Spinal cord (tissue), 10 donors: ENCODE data around the gene CD276. TPM values are rescaled to one million over a fixed set of nuclear protein-coding genes. Genes with fewer than 3 reads are reported as not detected.
"Not testable (repeated sequence)": the region's sequence is repeated elsewhere in the genome, so short reads cannot be mapped to it uniquely, and the experiment has no call there.

ENCODE experiments used
- DNase-seq, 6 donors: peaks; one replicate each; pipeline versions ENCODE4 v3.0.0 to v3.0.0-alpha.2; 2013 to 2015; ENCODE audit warnings: low spot score in 6 of 6, low read depth in 4 of 6
- H3K27ac ChIP-seq: one replicate; pipeline ENCODE4 v1.5.1; 2013; ENCODE audit warnings: low read depth, low read length, control low read depth
- H3K27me3 ChIP-seq: one replicate; pipeline ENCODE4 v1.6.1; 2013; ENCODE audit warnings: low read length; ENCODE audit not compliant: control insufficient read depth, insufficient read depth
- H3K36me3 ChIP-seq: one replicate; pipeline ENCODE4 v1.6.1; 2013; ENCODE audit warnings: low read length; ENCODE audit not compliant: control insufficient read depth, insufficient read depth
- H3K4me1 ChIP-seq: one replicate; pipeline ENCODE4 v1.6.1; 2013; ENCODE audit warnings: low read length; ENCODE audit not compliant: control insufficient read depth, insufficient read depth
- H3K4me3 ChIP-seq: one replicate; pipeline ENCODE4 v1.5.1; 2013; ENCODE audit warnings: low read depth, low read length, control low read depth
- H3K9me3 ChIP-seq: one replicate; pipeline ENCODE4 v1.6.1; 2013; ENCODE audit warnings: low read length; ENCODE audit not compliant: control insufficient read depth, insufficient read depth
- WGBS: methylation state at CpG from one replicate; pipeline ENCODE4 v1.1.5; 2013; ENCODE audit warnings: missing lambda C conversion rate; ENCODE audit not compliant: insufficient coverage; 5-methylcytosine and 5-hydroxymethylcytosine counted together
- long read RNA-seq, 4 donors: transcript quantifications; one replicate each; lab custom pipeline, GENCODE V29; 2026
- polyA plus RNA-seq, 2 donors: library from polyadenylated mRNA; unstranded; fragments of 120-200 nt; gene quantifications; one replicate each; pipeline ENCODE4 v1.2.1, GENCODE V29; 2013; ENCODE audit not compliant: insufficient read length in 2 of 2
- total RNA-seq, 2 donors: library from RNA; depleted of rRNA in 1 of 2; stranded (reverse); fragments of 120-200 nt in 1 of 2; fragments of >200 nt in 1 of 2; gene quantifications; one replicate each; pipeline versions ENCODE4 v1.2.3 to v1.2.4, GENCODE V29; 2013 to 2014
- donor health status: healthy.

CD276 gene
- total RNA-seq, result 10 to 100 TPM; 35.7 to 40.9 TPM
- polyA plus RNA-seq, result 100 to 1,000 TPM; 110 to 125 TPM
- long read RNA-seq, donor 1, partial matches to known transcripts, result 27 of 32 reads
- long read RNA-seq, donor 1, other reads (novel, unspliced or antisense), result 0 of 32 reads
- long read RNA-seq, donor 2, partial matches to known transcripts, result 0 of 4 reads
- long read RNA-seq, donor 2, other reads (novel, unspliced or antisense), result 0 of 4 reads
- long read RNA-seq, donor 3, partial matches to known transcripts, result 21 of 25 reads
- long read RNA-seq, donor 3, other reads (novel, unspliced or antisense), result 0 of 25 reads
- long read RNA-seq, donor 4, transcript CD276-202 (10 exons, 3,469 nt), result major isoform, 6 of 7 reads
- long read RNA-seq, donor 4, partial matches to known transcripts, result 0 of 7 reads
- long read RNA-seq, donor 4, other reads (novel, unspliced or antisense), result 0 of 7 reads

GRCh38 chr15:73683777-73684580 is at the start of gene CD276:
CD276 (plus strand) TSS chr15:73684383; CDS start chr15:73699640, 15,257 bp downstream.
- DNase-seq, result peak in 5 of 6 donors; percentile 40 to 84 (median 57)
- Histone ChIP-seq H3K9me3 (no peaks in the 10 kb centered on the region), H3K36me3 (no peaks in the 10 kb centered on the region), H3K27me3 (no peaks in the 10 kb centered on the region), H3K4me3 (peak within 1 kb of the TSS; percentile 78), H3K4me1 (peaks cover 34% of the 10 kb centered on the region), H3K27ac (peak within 1 kb of the TSS; percentile 73)
- 0% methylated on average over 66 of the region's 69 CpGs for WGBS

- H3K27me3 ChIP-seq, result no peaks in the 10 kb centered on the region
- H3K27ac ChIP-seq, result no peak overlapping the region
- peaks cover 9% of the 10 kb centered on the region for H3K4me1 ChIP-seq
- H3K36me3 ChIP-seq, result no peaks in the 10 kb centered on the region
- DNase-seq, result no peak
- H3K4me3 ChIP-seq, result no peak overlapping the region
- H3K9me3 ChIP-seq, result no peaks in the 10 kb centered on the region
- 25% methylated on average over 2 of the region's 2 CpGs for WGBS
These were observed 46.7 kb upstream of the CD276 start for GRCh38 chr15:73637527-73637926.

- no CpG with 5 or more reads among the region's 5 CpGs for WGBS
- not testable (repeated sequence) for H3K9me3 ChIP-seq, H3K4me1 ChIP-seq, DNase-seq, H3K36me3 ChIP-seq, H3K27ac ChIP-seq, H3K27me3 ChIP-seq, H3K4me3 ChIP-seq
These were observed 44.7 kb upstream of the CD276 start for GRCh38 chr15:73639464-73639863.

- Histone ChIP-seq H3K27me3 (no peaks in the 10 kb centered on the region), H3K4me3 (no peak overlapping the region), H3K36me3 (no peaks in the 10 kb centered on the region), H3K4me1 (no peaks in the 10 kb centered on the region), H3K9me3 (no peaks in the 10 kb centered on the region), H3K27ac (no peak overlapping the region)
- WGBS, result 63% methylated on average over 2 of the region's 6 CpGs
- peak in 1 of 6 donors; percentile 4 for DNase-seq
These were observed 36.7 kb upstream of the CD276 start for GRCh38 chr15:73647259-73648013.

GRCh38 chr15:73648014-73648295 is 36.2 kb upstream of the CD276 start:
- Histone ChIP-seq H3K27me3 (no peaks in the 10 kb centered on the region), H3K27ac (no peak overlapping the region), H3K9me3 (no peaks in the 10 kb centered on the region), H3K4me3 (no peak overlapping the region), H3K4me1 (no peaks in the 10 kb centered on the region), H3K36me3 (no peaks in the 10 kb centered on the region)
- DNase-seq, result no peak
- 100% methylated on average over 1 of the region's 2 CpGs for WGBS

- H3K27me3 ChIP-seq, result no peaks in the 10 kb centered on the region
- H3K4me3 ChIP-seq, result no peak overlapping the region
- no peak overlapping the region for H3K27ac ChIP-seq
- no peaks in the 10 kb centered on the region for H3K9me3 ChIP-seq
- WGBS, result 89% methylated on average over 3 of the region's 3 CpGs
- DNase-seq, result no peak
- no peaks in the 10 kb centered on the region for H3K36me3 ChIP-seq
- no peaks in the 10 kb centered on the region for H3K4me1 ChIP-seq
These were observed 33.6 kb upstream of the CD276 start for GRCh38 chr15:73650416-73651126.

- Histone ChIP-seq H3K27ac (no peak overlapping the region), H3K4me1 (no peaks in the 10 kb centered on the region), H3K4me3 (no peak overlapping the region), H3K27me3 (no peaks in the 10 kb centered on the region), H3K9me3 (no peaks in the 10 kb centered on the region), H3K36me3 (no peaks in the 10 kb centered on the region)
- no peak for DNase-seq
- WGBS, result no CpG with 5 or more reads among the region's 3 CpGs
These were observed 29.5 kb upstream of the CD276 start for GRCh38 chr15:73654659-73655058.

GRCh38 chr15:73655724-73656123 is 28.5 kb upstream of the CD276 start:
- no peaks in the 10 kb centered on the region for H3K27me3 ChIP-seq
- no peak for DNase-seq
- H3K4me1 ChIP-seq, result no peaks in the 10 kb centered on the region
- H3K27ac ChIP-seq, result no peak overlapping the region
- H3K4me3 ChIP-seq, result no peak overlapping the region
- WGBS, result no CpG with 5 or more reads among the region's 2 CpGs
- no peaks in the 10 kb centered on the region for H3K9me3 ChIP-seq
- H3K36me3 ChIP-seq, result no peaks in the 10 kb centered on the region

- Histone ChIP-seq H3K27ac (no peak overlapping the region), H3K4me3 (no peak overlapping the region), H3K36me3 (no peaks in the 10 kb centered on the region), H3K4me1 (no peaks in the 10 kb centered on the region), H3K27me3 (no peaks in the 10 kb centered on the region), H3K9me3 (no peaks in the 10 kb centered on the region)
- WGBS, result no CpG with 5 or more reads among the region's 1 CpG
- DNase-seq, result no peak
These were observed 25.5 kb upstream of the CD276 start for GRCh38 chr15:73658645-73659044.
